ENCODE measurements around the gene SLC9C1. TPM values are rescaled to one million over a fixed set of nuclear protein-coding genes. Genes with fewer than 3 reads are reported as not detected.

SLC9C1 gene
- total RNA-seq, 1 experiment from 2014 or later = not detected

DNA sequence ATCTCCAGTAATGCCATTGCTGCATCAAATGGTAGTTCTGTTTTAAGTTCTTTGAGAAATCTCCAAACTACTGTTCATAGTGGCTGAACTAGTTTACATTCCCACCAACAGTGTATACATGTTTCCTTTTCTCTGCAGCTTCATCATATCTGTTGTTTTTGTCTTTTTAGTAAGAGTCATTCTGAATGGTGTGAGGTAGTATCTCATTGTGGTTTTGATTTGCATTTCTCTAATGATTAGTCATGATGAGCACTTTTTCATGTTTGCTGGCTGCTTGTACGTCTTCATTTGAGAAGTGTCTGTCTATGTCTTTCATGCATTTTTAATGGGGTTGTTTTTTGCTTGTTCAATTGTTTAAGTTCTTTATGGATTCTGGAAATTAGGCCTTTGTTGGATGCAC, 150.8 kb downstream of the SLC9C1 start:
- Mint-ChIP-seq H3K9me3 (ENCODE audit: low read depth, unreplicated experiment) (peaks cover 3% of the 10 kb centered on the region), H3K27ac (ENCODE audit: unreplicated experiment) (no peak overlapping the region), H3K4me3 (ENCODE audit: low read depth, unreplicated experiment) (no peak overlapping the region), H3K27me3 (ENCODE audit: unreplicated experiment) (no peaks in the 10 kb centered on the region), H3K4me1 (ENCODE audit: low read depth, unreplicated experiment) (no peaks in the 10 kb centered on the region), H3K36me3 (ENCODE audit: insufficient read depth, unreplicated experiment) (no peaks in the 10 kb centered on the region)
- no TSS peak for BruUV-seq (replicated peaks)
- DNase-seq = no peak
- intact Hi-C loops (cut with micrococcal nuclease; ENCODE audit: unreplicated experiment) = no loop called here
- CTCF ChIA-PET = no interaction called here
- TF ChIP-seq CTCF (IDR thresholded peaks at IDR 0.05; ENCODE audit: unreplicated experiment) = no peak

- H3K4me1 Mint-ChIP-seq (ENCODE audit: low read depth, unreplicated experiment) = no peaks in the 10 kb centered on the region
- CTCF ChIA-PET = no interaction called here
- BruUV-seq (replicated peaks) = no TSS peak
- no peaks in the 10 kb centered on the region for H3K36me3 Mint-ChIP-seq (ENCODE audit: insufficient read depth, unreplicated experiment)
- intact Hi-C loops (cut with micrococcal nuclease; ENCODE audit: unreplicated experiment) = no loop called here
- TF ChIP-seq CTCF (IDR thresholded peaks at IDR 0.05; ENCODE audit: unreplicated experiment) = no peak
- no peak overlapping the region for H3K27ac Mint-ChIP-seq (ENCODE audit: unreplicated experiment)
- H3K27me3 Mint-ChIP-seq (ENCODE audit: unreplicated experiment) = no peaks in the 10 kb centered on the region
- H3K9me3 Mint-ChIP-seq (ENCODE audit: low read depth, unreplicated experiment) = peaks cover 3% of the 10 kb centered on the region
- no peak overlapping the region for H3K4me3 Mint-ChIP-seq (ENCODE audit: low read depth, unreplicated experiment)
- no peak for DNase-seq
These were observed 152.7 kb downstream of the SLC9C1 start for GRCh38 chr3:112141293-112141692.

DNA sequence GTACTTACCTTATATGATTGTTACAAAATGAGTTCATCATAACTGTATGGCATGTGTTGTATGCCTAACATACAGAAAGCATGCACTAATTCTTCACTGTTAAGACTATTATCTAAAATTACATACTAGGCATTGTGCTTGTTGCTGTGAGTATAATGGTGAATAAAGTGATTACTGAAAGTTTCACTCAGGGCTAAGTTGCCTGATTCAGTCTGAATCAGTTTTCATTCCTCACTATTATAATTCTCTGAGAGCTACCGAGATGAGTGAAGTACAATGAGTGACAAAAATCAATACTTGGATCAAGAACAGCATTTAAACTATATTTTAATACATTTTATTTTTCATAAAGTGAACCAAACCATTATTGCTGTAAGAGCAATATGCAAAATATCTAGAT, 153.4 kb downstream of the SLC9C1 start:
- BruUV-seq (replicated peaks) = no TSS peak
- no peaks in the 10 kb centered on the region for H3K36me3 Mint-ChIP-seq (ENCODE audit: insufficient read depth, unreplicated experiment)
- no peak for TF ChIP-seq CTCF (IDR thresholded peaks at IDR 0.05; ENCODE audit: unreplicated experiment)
- DNase-seq = no peak
- no peak overlapping the region for H3K4me3 Mint-ChIP-seq (ENCODE audit: low read depth, unreplicated experiment)
- no peaks in the 10 kb centered on the region for H3K27me3 Mint-ChIP-seq (ENCODE audit: unreplicated experiment)
- CTCF ChIA-PET = no interaction called here
- intact Hi-C loops (cut with micrococcal nuclease; ENCODE audit: unreplicated experiment) = no loop called here
- H3K9me3 Mint-ChIP-seq (ENCODE audit: low read depth, unreplicated experiment) = peaks cover 3% of the 10 kb centered on the region
- H3K4me1 Mint-ChIP-seq (ENCODE audit: low read depth, unreplicated experiment) = no peaks in the 10 kb centered on the region
- H3K27ac Mint-ChIP-seq (ENCODE audit: unreplicated experiment) = no peak overlapping the region

DNA sequence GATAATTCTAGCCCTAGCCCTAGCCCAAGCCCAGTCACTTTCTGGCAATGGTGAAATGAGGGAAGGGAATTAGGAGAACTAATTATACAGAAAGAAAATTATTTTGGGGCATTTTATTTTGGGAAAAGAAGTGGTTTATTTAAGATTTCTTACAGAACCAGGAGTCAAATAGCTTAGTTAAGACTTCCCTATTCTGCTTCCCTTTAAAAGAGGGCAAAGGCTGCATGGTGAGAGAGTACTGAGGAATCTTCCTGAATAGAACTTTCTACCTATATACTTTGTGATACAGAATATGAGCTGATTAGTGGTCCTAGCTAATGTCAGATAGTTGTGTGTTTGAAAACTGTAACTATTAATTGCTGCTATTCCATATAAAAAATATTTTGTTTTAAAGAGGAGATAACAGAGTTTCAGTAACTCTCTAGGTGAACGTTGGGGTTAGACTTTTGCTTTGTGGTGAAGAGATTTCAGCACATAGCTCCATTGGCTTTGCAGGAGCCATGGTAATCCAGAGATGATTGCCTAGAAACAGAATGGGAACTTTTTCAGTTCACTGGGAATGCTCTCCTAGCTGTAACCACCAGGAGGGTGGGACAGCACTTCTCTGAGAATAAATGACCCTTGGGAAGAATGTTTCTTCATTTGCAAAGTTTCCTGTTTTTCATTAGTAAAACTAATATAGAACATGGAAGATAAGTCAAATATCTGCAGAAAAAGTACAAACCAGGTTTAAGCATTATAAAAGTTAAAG, 155.6 kb downstream of the SLC9C1 start:
- Mint-ChIP-seq H3K36me3 (ENCODE audit: insufficient read depth, unreplicated experiment) (peaks cover 5% of the 10 kb centered on the region), H3K9me3 (ENCODE audit: low read depth, unreplicated experiment) (peaks cover 2% of the 10 kb centered on the region), H3K4me1 (ENCODE audit: low read depth, unreplicated experiment) (peaks cover 10% of the 10 kb centered on the region), H3K4me3 (ENCODE audit: low read depth, unreplicated experiment) (no peak overlapping the region), H3K27ac (ENCODE audit: unreplicated experiment) (no peak overlapping the region), H3K27me3 (ENCODE audit: unreplicated experiment) (no peaks in the 10 kb centered on the region)
- CTCF ChIA-PET = no interaction called here
- TF ChIP-seq CTCF (IDR thresholded peaks at IDR 0.05; ENCODE audit: unreplicated experiment) = no peak
- no peak for DNase-seq
- no TSS peak for BruUV-seq (replicated peaks)
- intact Hi-C loops (cut with micrococcal nuclease; ENCODE audit: unreplicated experiment) = loop anchor here (5.0 to 10.0 kb wide), 2 partner anchors 186 to 379 kb away; no protein-coding TSS in a partner anchor

Measured in Calu3 (cell line).